ENCODE measurements around the gene MARS2.
"Not testable (repeated sequence)": the region's sequence is repeated elsewhere in the genome, so short reads cannot be mapped to it uniquely, and the experiment has no call there.

The MARS2 gene

DNA sequence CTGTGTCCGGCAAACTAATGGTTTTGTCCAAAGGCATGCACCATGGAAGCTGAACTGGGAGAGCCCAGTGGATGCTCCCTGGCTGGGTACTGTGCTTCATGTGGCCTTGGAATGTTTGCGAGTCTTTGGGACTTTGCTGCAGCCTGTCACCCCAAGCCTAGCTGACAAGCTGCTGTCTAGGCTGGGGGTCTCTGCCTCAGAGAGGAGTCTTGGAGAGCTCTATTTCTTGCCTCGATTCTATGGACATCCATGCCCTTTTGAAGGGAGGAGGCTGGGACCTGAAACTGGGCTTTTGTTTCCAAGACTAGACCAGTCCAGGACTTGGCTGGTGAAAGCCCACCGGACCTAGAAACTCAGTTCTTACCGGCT is 1.7 kb downstream of the MARS2 start:
- TF ChIP-seq, protein P1, sequence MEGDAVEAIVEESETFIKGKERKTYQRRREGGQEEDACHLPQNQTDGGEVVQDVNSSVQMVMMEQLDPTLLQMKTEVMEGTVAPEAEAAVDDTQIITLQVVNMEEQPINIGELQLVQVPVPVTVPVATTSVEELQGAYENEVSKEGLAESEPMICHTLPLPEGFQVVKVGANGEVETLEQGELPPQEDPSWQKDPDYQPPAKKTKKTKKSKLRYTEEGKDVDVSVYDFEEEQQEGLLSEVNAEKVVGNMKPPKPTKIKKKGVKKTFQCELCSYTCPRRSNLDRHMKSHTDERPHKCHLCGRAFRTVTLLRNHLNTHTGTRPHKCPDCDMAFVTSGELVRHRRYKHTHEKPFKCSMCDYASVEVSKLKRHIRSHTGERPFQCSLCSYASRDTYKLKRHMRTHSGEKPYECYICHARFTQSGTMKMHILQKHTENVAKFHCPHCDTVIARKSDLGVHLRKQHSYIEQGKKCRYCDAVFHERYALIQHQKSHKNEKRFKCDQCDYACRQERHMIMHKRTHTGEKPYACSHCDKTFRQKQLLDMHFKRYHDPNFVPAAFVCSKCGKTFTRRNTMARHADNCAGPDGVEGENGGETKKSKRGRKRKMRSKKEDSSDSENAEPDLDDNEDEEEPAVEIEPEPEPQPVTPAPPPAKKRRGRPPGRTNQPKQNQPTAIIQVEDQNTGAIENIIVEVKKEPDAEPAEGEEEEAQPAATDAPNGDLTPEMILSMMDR (IDR thresholded peaks at IDR 0.05; ENCODE audit: borderline replicate concordance, insufficient read depth, low read depth, low read length) = no peak
- H3K4me3 ChIP-seq (ENCODE audit: low read depth, low read length) = peak overlapping the region; percentile 70

DNA sequence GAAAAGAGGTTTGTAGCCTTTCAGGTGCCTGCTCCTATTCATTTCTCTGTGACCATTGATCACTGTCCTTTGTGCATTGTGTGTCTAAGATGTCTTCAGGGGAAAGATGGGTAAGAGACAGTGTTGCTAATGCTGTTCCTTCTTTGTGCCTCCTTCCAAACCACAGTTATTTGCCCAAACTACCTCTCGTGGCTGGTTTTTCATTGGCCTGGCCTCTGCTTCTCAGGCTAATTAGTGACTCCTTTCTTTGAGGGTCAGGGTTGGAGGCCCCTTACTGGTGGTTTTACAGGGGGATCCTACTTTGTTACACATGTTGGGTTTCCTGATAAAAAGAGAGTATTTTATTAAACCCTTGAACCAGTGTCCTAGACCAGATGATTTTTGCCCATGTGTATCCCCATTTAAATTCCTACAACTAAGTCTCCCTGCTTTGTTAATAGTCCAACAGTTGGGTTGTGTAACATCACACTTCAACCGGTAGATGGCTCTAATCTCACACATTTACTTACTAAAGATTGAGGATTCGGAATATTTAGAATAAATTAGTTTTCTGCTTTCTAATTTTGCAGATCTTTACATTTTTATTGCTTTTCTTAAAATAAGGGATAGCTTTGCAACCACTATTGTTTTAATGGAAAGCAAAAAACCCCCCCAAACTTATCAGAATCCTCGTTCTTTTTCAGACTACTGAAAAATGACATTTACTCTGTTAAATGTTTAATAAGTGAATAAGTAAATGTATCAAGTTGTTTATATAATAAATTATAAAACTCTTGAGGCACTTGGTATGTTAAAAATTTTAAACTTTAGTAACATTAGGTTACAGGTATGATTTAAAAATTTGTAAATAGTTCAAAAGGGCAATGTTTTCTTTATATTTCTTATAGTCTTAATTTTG is 2.4 kb downstream of the MARS2 start:
- TF ChIP-seq, protein P1 (IDR thresholded peaks at IDR 0.05; ENCODE audit: borderline replicate concordance, insufficient read depth, low read depth, low read length) = peak; percentile 56; the same call in 1 of the 2 replicates
- H3K4me3 ChIP-seq (ENCODE audit: low read depth, low read length) = peak overlapping the region; percentile 7

DNA sequence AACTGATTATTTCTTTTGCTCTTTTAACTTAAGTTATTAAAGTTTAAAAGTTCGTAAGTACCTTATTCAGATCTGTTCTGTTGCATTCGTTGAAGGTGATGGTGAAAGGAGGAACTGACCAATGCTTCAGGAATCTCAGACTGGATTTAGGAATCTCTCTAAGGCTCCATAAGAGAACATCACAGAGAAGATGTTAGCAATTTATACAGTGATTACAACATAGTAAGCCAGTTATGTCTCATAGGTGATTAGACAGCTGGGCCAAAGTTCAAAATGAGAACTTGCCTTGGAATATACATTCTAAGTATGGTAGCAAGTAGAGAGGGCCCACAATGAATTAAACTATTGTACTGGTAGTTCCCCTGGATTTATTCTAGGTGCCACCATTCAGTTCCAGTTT is 3.2 kb downstream of the MARS2 start:
- H3K4me3 ChIP-seq (ENCODE audit: low read depth, low read length) = no peak overlapping the region
- TF ChIP-seq, protein P1 (IDR thresholded peaks at IDR 0.05; ENCODE audit: borderline replicate concordance, insufficient read depth, low read depth, low read length) = no peak

DNA sequence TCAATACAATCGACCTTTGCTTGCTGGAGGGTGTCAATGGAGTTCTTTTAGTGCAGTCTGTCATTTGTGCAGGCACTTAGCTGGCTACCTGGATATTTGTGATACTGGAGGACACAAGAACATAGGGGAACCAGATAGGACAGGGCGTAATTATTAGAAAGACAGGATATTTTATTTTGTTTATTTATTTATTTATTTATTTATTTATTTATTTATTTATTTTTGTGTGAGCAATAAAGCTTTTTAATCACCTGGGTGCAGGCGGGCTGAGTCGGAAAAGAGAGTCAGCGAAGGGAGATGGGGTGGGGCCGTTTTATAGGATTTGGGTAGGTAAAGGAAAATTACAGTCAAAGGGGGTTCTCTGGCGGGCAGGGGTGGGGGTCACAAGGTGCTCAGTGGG is 4.0 kb downstream of the MARS2 start:
- not testable (repeated sequence) for H3K4me3 ChIP-seq (ENCODE audit: low read depth, low read length)

DNA sequence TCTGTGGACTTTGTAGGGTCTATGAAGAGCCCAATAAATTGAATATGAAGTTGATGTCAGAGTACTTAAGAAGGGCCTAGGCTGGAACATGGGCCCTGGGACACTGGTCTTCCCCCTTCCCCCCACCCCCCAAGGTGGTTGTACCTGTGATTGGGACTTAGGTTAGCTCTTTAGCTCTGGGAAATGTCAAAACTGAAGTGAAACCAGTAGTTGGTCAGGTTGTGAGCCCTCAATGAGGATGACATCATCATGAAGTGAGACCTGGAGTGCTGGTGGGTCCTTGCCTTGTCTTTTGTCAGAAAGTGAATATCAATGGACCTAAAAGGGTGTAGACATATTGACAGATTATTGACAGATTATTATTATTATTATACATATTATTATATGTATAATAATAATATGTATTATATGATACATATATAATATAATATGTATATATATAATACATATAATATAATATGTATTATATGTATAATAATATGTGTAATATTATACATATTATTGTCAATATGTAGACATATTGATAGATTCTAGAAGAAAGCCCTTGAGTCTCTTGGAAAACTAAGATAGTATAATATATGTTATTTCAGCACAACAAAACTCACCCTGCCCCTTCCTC is 5.4 kb downstream of the MARS2 start:
- TF ChIP-seq, protein P1 (IDR thresholded peaks at IDR 0.05; ENCODE audit: borderline replicate concordance, insufficient read depth, low read depth, low read length) = no peak
- no peak overlapping the region for H3K4me3 ChIP-seq (ENCODE audit: low read depth, low read length)

DNA sequence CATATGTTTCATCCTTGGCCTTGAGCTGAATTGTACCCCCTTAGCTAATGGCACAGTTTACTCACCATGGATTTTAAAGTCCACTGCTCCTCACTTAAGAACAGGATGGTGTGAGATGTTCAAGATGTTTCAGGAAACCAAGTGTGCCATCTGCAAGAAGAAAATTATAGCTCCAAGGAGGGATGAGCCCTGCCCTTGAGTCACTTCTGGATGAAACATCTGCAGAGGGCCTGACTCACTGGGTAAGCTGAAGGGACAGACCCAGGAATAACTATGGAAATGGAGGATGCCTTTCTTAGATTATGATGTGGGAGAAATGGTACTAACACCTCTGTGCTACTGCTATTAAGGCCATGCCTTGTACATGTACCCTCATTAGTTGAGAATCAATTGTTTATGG is 6.4 kb downstream of the MARS2 start:
- TF ChIP-seq, protein P1 (IDR thresholded peaks at IDR 0.05; ENCODE audit: borderline replicate concordance, insufficient read depth, low read depth, low read length) = no peak

DNA sequence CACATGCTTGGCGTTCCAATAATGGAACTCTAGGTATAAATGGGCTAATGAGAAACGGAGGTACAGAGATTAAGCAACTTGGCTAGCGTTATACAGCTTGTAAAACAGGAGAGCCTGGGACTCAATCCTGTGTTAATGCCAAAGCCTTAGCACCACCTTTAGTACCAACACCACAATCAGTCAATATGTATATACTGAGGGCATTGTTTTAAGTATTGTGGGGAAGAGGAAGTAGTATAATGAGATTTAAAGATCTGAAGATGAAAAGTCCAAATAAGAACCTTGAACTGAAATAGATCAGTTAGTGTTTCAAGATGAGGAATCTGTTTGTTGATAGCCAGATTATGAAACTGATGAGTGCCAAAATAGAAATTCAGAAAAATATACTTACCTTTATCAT is 8.1 kb downstream of the MARS2 start:
- no peak overlapping the region for H3K4me3 ChIP-seq (ENCODE audit: low read depth, low read length)
- TF ChIP-seq, protein P1 (IDR thresholded peaks at IDR 0.05; ENCODE audit: borderline replicate concordance, insufficient read depth, low read depth, low read length) = no peak

More for the DNA sequence above, 6.4 kb downstream of the MARS2 start:
- H3K4me3 ChIP-seq (ENCODE audit: low read depth, low read length) = no peak overlapping the region
